Progenitor cell of endocrine pancreas (in vitro differentiated cells): ENCODE results near the gene KCNT1. TPM values are rescaled to one million over a fixed set of nuclear protein-coding genes. Genes with fewer than 3 reads are reported as not detected.
"Not testable (repeated sequence)": the region's sequence is repeated elsewhere in the genome, so short reads cannot be mapped to it uniquely, and the experiment has no call there.

Experiments
- DNase-seq: peaks from one replicate; pipeline ENCODE4 v3.0.0; 2021; ENCODE audit warnings: low spot score; ENCODE audit not compliant: unreplicated experiment
- H3K27ac Mint-ChIP-seq: 2 replicates; pipeline ENCODE4 v1.8.0; 2021; ENCODE audit warnings: mild to moderate bottlenecking, moderate library complexity, mixed read lengths
- H3K27me3 Mint-ChIP-seq: 2 replicates; pipeline ENCODE4 v1.8.0; 2021; ENCODE audit warnings: mixed read lengths
- H3K36me3 Mint-ChIP-seq: 2 replicates; pipeline ENCODE4 v1.8.0; 2022; ENCODE audit warnings: mixed read lengths; ENCODE audit not compliant: insufficient read depth
- H3K4me1 Mint-ChIP-seq: 2 replicates; pipeline ENCODE4 v1.8.0; 2021; ENCODE audit warnings: low read depth, mixed read lengths
- H3K4me3 Mint-ChIP-seq: 2 replicates; pipeline ENCODE4 v1.8.0; 2021; ENCODE audit warnings: low read depth, mild to moderate bottlenecking, moderate library complexity, mixed read lengths
- H3K9me3 Mint-ChIP-seq: 2 replicates; pipeline ENCODE4 v1.8.0; 2021; ENCODE audit warnings: low read depth, mixed read lengths
- total RNA-seq: library from RNA; stranded (reverse); gene quantifications from 2 replicates; pipeline ENCODE4 v1.2.1, GENCODE V29; 2021
- TF ChIP-seq, protein P1 (sequence below): fragments of 200-600 bp; sonication (generic); IDR thresholded peaks from one replicate; pipeline ENCODE4 v1.5.0; 2021; ENCODE audit warnings: antibody characterized with exemption, mild to moderate bottlenecking; ENCODE audit not compliant: unreplicated experiment

Gene KCNT1
- total RNA-seq, 1 donor from 2014 or later = not detected

GRCh38 chr9:135664801-135665794 is 36.9 kb upstream of the KCNT1 start:
- Mint-ChIP-seq H3K27me3 (peaks cover 9% of the 10 kb centered on the region), H3K4me1 (peaks cover 6% of the 10 kb centered on the region), H3K27ac (no peak overlapping the region), H3K4me3 (no peak overlapping the region), H3K9me3 (peaks cover 6% of the 10 kb centered on the region), H3K36me3 (no peaks in the 10 kb centered on the region)
- no peak for DNase-seq
- TF ChIP-seq, protein P1, sequence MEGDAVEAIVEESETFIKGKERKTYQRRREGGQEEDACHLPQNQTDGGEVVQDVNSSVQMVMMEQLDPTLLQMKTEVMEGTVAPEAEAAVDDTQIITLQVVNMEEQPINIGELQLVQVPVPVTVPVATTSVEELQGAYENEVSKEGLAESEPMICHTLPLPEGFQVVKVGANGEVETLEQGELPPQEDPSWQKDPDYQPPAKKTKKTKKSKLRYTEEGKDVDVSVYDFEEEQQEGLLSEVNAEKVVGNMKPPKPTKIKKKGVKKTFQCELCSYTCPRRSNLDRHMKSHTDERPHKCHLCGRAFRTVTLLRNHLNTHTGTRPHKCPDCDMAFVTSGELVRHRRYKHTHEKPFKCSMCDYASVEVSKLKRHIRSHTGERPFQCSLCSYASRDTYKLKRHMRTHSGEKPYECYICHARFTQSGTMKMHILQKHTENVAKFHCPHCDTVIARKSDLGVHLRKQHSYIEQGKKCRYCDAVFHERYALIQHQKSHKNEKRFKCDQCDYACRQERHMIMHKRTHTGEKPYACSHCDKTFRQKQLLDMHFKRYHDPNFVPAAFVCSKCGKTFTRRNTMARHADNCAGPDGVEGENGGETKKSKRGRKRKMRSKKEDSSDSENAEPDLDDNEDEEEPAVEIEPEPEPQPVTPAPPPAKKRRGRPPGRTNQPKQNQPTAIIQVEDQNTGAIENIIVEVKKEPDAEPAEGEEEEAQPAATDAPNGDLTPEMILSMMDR = no peak

DNA sequence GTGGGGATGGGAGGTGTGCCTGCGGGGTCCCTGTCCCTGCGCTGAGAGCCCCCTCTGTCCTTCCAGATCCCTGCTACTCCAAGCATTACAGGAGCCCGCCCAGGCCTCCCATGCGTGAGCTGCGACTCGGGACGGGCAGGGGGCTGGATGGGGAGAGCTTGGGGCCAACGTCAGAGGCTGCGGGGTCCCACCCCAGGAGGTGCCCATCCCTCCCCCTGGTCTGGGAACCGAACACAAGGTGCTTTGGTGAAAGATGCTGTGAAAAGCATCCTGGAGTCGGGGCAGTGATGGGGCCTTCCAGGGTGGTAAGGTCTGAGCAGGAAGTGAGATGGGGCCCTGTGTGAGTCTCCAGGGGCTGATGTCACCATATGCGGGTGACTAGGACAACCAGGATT is 36.2 kb upstream of the KCNT1 start:
- no peak overlapping the region for H3K4me3 Mint-ChIP-seq
- no peak for DNase-seq
- H3K27me3 Mint-ChIP-seq = peaks cover 9% of the 10 kb centered on the region
- peaks cover 6% of the 10 kb centered on the region for H3K4me1 Mint-ChIP-seq
- no peaks in the 10 kb centered on the region for H3K36me3 Mint-ChIP-seq
- peaks cover 6% of the 10 kb centered on the region for H3K9me3 Mint-ChIP-seq
- TF ChIP-seq, protein P1 = no peak
- no peak overlapping the region for H3K27ac Mint-ChIP-seq

DNA sequence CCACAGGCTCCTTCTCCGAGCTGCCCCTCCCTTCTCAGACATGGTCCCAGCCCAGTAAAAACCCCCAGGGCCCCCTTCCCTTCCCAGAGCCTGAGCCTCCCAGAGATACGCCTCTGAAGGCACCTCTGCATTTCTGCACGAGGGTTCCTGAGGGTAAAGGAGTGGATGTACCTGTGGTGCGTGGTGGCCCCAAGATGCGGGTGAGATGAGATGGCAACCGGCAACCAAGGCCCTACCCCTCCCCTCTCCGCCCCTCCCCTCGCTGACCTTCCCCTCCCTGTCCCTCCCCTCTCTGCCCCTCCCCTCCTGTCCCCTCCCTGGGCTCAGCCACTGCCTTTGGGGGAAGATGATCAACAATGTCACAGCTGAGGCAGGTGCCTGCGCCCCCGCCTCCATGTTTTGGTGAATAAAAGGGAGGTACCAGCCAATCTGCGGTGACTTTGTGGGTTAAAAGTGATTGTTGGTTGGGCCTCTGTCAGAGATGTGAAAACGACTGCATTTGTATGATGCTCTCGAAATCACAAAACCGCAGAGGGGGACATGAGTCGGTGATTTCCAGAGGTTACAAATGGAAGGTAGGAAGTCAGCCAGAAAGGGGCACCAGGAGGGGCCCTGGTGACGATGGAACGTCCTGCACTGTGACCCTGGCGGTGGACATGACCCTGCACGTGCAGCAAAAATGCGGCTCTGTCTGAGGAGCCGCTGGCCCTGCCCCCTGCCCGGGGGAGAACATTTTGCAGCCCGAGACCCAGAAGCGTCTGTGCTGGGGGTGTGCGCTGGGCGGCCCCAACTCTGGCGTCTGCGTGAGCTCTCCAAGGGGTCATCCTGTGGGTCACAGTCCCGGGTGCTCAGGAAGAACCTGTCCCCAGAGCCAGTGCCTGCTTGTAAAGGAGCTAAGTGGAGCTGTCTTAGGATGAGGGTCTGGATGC is 35.2 kb upstream of the KCNT1 start:
- Mint-ChIP-seq H3K4me3 (no peak overlapping the region), H3K4me1 (peaks cover 5% of the 10 kb centered on the region), H3K27me3 (peaks cover 9% of the 10 kb centered on the region), H3K9me3 (peaks cover 6% of the 10 kb centered on the region), H3K27ac (no peak overlapping the region), H3K36me3 (no peaks in the 10 kb centered on the region)
- TF ChIP-seq, protein P1 = no peak
- no peak for DNase-seq

DNA sequence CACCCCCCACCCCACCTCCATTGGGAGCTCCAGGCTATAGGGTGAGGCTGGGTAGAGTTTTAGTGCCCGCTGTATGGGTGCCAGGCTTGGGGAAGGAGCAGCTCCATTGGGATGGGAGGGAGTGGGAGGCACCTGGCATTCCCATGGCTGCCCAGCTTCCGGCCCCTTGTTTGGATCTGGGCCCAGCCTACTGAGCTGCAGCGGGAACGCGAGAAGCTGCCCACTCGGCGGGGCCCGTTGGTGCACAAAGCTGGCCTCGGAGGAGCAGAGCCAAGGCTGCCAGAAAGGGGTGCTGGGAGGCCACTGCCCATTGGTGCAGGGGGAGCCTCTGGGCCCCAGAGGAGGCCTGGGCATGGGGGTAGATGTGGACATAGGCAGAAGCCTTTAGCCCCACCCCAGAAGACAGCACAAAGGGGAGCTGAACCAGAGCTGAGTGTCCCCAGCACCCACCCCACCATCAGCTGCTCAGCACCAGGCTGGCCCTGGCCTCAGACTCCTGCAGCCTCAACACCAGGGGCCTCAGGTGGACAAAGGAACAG is 34.5 kb upstream of the KCNT1 start:
- DNase-seq = no peak
- no peak overlapping the region for H3K4me3 Mint-ChIP-seq
- H3K27me3 Mint-ChIP-seq = peaks cover 13% of the 10 kb centered on the region
- no peaks in the 10 kb centered on the region for H3K36me3 Mint-ChIP-seq
- no peak overlapping the region for H3K27ac Mint-ChIP-seq
- TF ChIP-seq, protein P1 = no peak
- peaks cover 6% of the 10 kb centered on the region for H3K9me3 Mint-ChIP-seq
- H3K4me1 Mint-ChIP-seq = no peaks in the 10 kb centered on the region

- not testable (repeated sequence) for H3K27ac Mint-ChIP-seq, H3K4me3 Mint-ChIP-seq, H3K4me1 Mint-ChIP-seq, DNase-seq, H3K9me3 Mint-ChIP-seq, H3K36me3 Mint-ChIP-seq
- H3K27me3 Mint-ChIP-seq = peaks cover 13% of the 10 kb centered on the region
Measured at GRCh38 chr9:135669018-135669417, 33.0 kb upstream of the KCNT1 start.
